Caco-2 (cell line): ENCODE measurements around the gene PPP1R9A. TPM values are rescaled to one million over a fixed set of nuclear protein-coding genes. Genes with fewer than 3 reads are reported as not detected.

Experiments used
- BruUV-seq: library from RNA; stranded (reverse); fragments of 400-500 nt; replicated peaks from 2 replicates; lab custom pipeline; 2021; lab: Mats Ljungman, UMichigan
- CTCF ChIA-PET: fragments of 300-600 bp; sonication (Branson Sonifier 250); formaldehyde crosslinking; loops from one replicate; lab custom pipeline; 2022; ENCODE audit warnings: antibody characterized with exemption; lab: Charles Lee
- POLR2A ChIA-PET: fragments of 300-600 bp; sonication (Branson Sonifier 250); formaldehyde crosslinking; loops from one replicate; lab custom pipeline; 2022; ENCODE audit warnings: antibody characterized with exemption; lab: Charles Lee
- DNase-seq, 2 experiments: peaks; one replicate each; pipeline versions ENCODE4 v3.0.0 to v3.0.0-alpha.2; 2020 to 2022
- H3K27me3 ChIP-seq: replicated peaks from 2 replicates; pipeline ENCODE4 v1.6.0; 2011; ENCODE audit warnings: low read length; ENCODE audit not compliant: control insufficient read depth, insufficient read depth
- H3K36me3 ChIP-seq: 2 replicates; pipeline ENCODE4 v1.5.1; 2011; ENCODE audit warnings: low read length; ENCODE audit not compliant: control insufficient read depth, insufficient read depth
- H3K4me1 ChIP-seq: fragments of 250-450 bp; sonication (Bioruptor Pico); 2 replicates; pipeline ENCODE4 v1.5.1; 2020; ENCODE audit warnings: mild to moderate bottlenecking
- H3K4me3 ChIP-seq: 2 replicates; pipeline ENCODE4 v1.5.1; 2011; ENCODE audit warnings: low read depth, mild to moderate bottlenecking, control low read depth, low read length
- H3K9me3 ChIP-seq: fragments of 250-450 bp; sonication (Bioruptor Pico); 2 replicates; pipeline ENCODE4 v1.5.1; 2020; ENCODE audit warnings: mild to moderate bottlenecking, moderate library complexity
- H3K27ac Mint-ChIP-seq: one replicate; pipeline ENCODE4 v1.8.0; 2022; ENCODE audit warnings: mixed read lengths; ENCODE audit not compliant: unreplicated experiment
- H3K27me3 Mint-ChIP-seq: one replicate; pipeline ENCODE4 v1.8.0; 2022; ENCODE audit warnings: mixed read lengths; ENCODE audit not compliant: insufficient read depth, unreplicated experiment
- H3K36me3 Mint-ChIP-seq: one replicate; pipeline ENCODE4 v1.8.0; 2022; ENCODE audit warnings: mild to moderate bottlenecking, mixed read lengths; ENCODE audit not compliant: insufficient read depth, unreplicated experiment
- H3K4me1 Mint-ChIP-seq: one replicate; pipeline ENCODE4 v1.8.0; 2022; ENCODE audit warnings: low read depth, mixed read lengths; ENCODE audit not compliant: unreplicated experiment
- H3K4me3 Mint-ChIP-seq: one replicate; pipeline ENCODE4 v1.8.0; 2022; ENCODE audit warnings: mild to moderate bottlenecking, moderate library complexity, mixed read lengths; ENCODE audit not compliant: unreplicated experiment
- H3K9me3 Mint-ChIP-seq: one replicate; pipeline ENCODE4 v1.8.0; 2022; ENCODE audit warnings: mixed read lengths; ENCODE audit not compliant: unreplicated experiment
- CTCF ChIP-seq, 2 experiments: fragments of 200-600 bp in 1 of 2; IDR thresholded peaks; 1 replicate in 1 of 2; 2 replicates in 1 of 2; pipeline versions ENCODE4 v1.5.1 to v1.8.0; 2011 to 2022; ENCODE audit warnings: antibody characterized with exemption in 1 of 2, control low read depth in 1 of 2, inconsistent platforms in 1 of 2, low read depth in 1 of 2, low read length in 1 of 2, mild to moderate bottlenecking in 1 of 2, moderate library complexity in 1 of 2; ENCODE audit not compliant: insufficient read depth in 1 of 2, severe bottlenecking in 1 of 2, unreplicated experiment in 1 of 2
- intact Hi-C: fragments of 100-400 bp; cut with micrococcal nuclease; formaldehyde crosslinking; loops from one replicate; pipeline ENCODE4 v1.10.0; 2022; ENCODE audit not compliant: unreplicated experiment
- total RNA-seq: library from RNA; stranded (reverse); gene quantifications from 2 replicates; pipeline ENCODE4 v1.2.3, GENCODE V29; 2022

PPP1R9A gene
- total RNA-seq, 1 experiment from 2014 or later = 37.4 TPM

GRCh38 chr7:95319570-95319969, 412.2 kb downstream of the PPP1R9A start:
- ChIA-PET POLR2A (no interaction called here), CTCF (no interaction called here)
- no peaks in the 10 kb centered on the region for H3K27me3 Mint-ChIP-seq
- no peaks in the 10 kb centered on the region for H3K36me3 Mint-ChIP-seq
- intact Hi-C loops = no loop called here
- no peaks in the 10 kb centered on the region for H3K9me3 ChIP-seq
- H3K4me1 ChIP-seq = peaks cover 14% of the 10 kb centered on the region
- no peak overlapping the region for H3K4me3 Mint-ChIP-seq
- no peaks in the 10 kb centered on the region for H3K9me3 Mint-ChIP-seq
- H3K4me1 Mint-ChIP-seq = no peaks in the 10 kb centered on the region
- no peak overlapping the region for H3K4me3 ChIP-seq
- no peak overlapping the region for H3K27ac Mint-ChIP-seq
- no peak for TF ChIP-seq CTCF (IDR thresholded peaks at IDR 0.05; ENCODE audit: insufficient read depth in 1 of 2, low read depth in 1 of 2, low read length in 1 of 2, severe bottlenecking in 1 of 2, unreplicated experiment in 1 of 2)
- no TSS peak for BruUV-seq
- no peaks in the 10 kb centered on the region for H3K27me3 ChIP-seq
- no peak for DNase-seq
- H3K36me3 ChIP-seq = no peaks in the 10 kb centered on the region

- H3K27ac Mint-ChIP-seq = no peak overlapping the region
- no peaks in the 10 kb centered on the region for H3K4me1 Mint-ChIP-seq
- Histone ChIP-seq H3K27me3 (no peaks in the 10 kb centered on the region), H3K4me3 (no peak overlapping the region), H3K36me3 (no peaks in the 10 kb centered on the region; the same call in 1 of the 2 replicates), H3K4me1 (peaks cover 14% of the 10 kb centered on the region), H3K9me3 (no peaks in the 10 kb centered on the region)
- ChIA-PET CTCF (interaction anchor here (0.6 kb wide), 1 partner anchor 224 kb away, joined by 4 read pairs; no protein-coding TSS in a partner anchor), POLR2A (no interaction called here)
- H3K36me3 Mint-ChIP-seq = no peaks in the 10 kb centered on the region
- TF ChIP-seq CTCF (IDR thresholded peaks at IDR 0.05; ENCODE audit: insufficient read depth in 1 of 2, low read depth in 1 of 2, low read length in 1 of 2, severe bottlenecking in 1 of 2, unreplicated experiment in 1 of 2) = no peak
- H3K4me3 Mint-ChIP-seq = no peak overlapping the region
- H3K27me3 Mint-ChIP-seq = no peaks in the 10 kb centered on the region
- BruUV-seq = no TSS peak
- DNase-seq = no peak
- intact Hi-C loops = no loop called here
- no peaks in the 10 kb centered on the region for H3K9me3 Mint-ChIP-seq
Measured at GRCh38 chr7:95320651-95321050, 413.3 kb downstream of the PPP1R9A start.

- BruUV-seq = no TSS peak
- ChIA-PET CTCF (no interaction called here), POLR2A (no interaction called here)
- no peak overlapping the region for H3K4me3 Mint-ChIP-seq
- no peaks in the 10 kb centered on the region; the same call in 1 of the 2 replicates for H3K36me3 ChIP-seq
- no peaks in the 10 kb centered on the region for H3K9me3 Mint-ChIP-seq
- no peak for TF ChIP-seq CTCF (IDR thresholded peaks at IDR 0.05; ENCODE audit: insufficient read depth in 1 of 2, low read depth in 1 of 2, low read length in 1 of 2, severe bottlenecking in 1 of 2, unreplicated experiment in 1 of 2)
- peaks cover 14% of the 10 kb centered on the region for H3K4me1 ChIP-seq
- DNase-seq = no peak
- H3K9me3 ChIP-seq = no peaks in the 10 kb centered on the region
- no peak overlapping the region for H3K27ac Mint-ChIP-seq
- H3K27me3 Mint-ChIP-seq = no peaks in the 10 kb centered on the region
- H3K4me3 ChIP-seq = no peak overlapping the region
- no peaks in the 10 kb centered on the region for H3K4me1 Mint-ChIP-seq
- intact Hi-C loops = no loop called here
- no peaks in the 10 kb centered on the region for H3K27me3 ChIP-seq
- no peaks in the 10 kb centered on the region for H3K36me3 Mint-ChIP-seq
Measured at GRCh38 chr7:95321720-95322119, 414.3 kb downstream of the PPP1R9A start.
